Muscle layer of duodenum (tissue), 2 donors: ENCODE measurements around the gene LRRC4C.

Source experiments
- H3K27ac ChIP-seq: one replicate; pipeline ENCODE4 v1.7.0; 2013; ENCODE audit warnings: mild to moderate bottlenecking, low read length
- H3K27me3 ChIP-seq: one replicate; pipeline ENCODE4 v1.7.0; 2013; ENCODE audit warnings: low read depth, mild to moderate bottlenecking, control low read depth, low read length
- H3K36me3 ChIP-seq, 2 donors: one replicate each; pipeline ENCODE4 v1.7.0; 2013; ENCODE audit warnings: low read length in 2 of 2, control low read depth in 1 of 2, mild to moderate bottlenecking in 1 of 2; ENCODE audit not compliant: insufficient read depth in 2 of 2, control insufficient read depth in 1 of 2
- H3K4me1 ChIP-seq, 2 donors: one replicate each; pipeline ENCODE4 v1.7.0; 2013; ENCODE audit warnings: low read length in 2 of 2, mild to moderate bottlenecking in 2 of 2, control low read depth in 1 of 2, moderate library complexity in 1 of 2; ENCODE audit not compliant: insufficient read depth in 2 of 2, control insufficient read depth in 1 of 2
- H3K4me3 ChIP-seq, 2 donors: one replicate each; pipeline ENCODE4 v1.7.0; 2013; ENCODE audit warnings: low read length in 2 of 2, low read depth in 1 of 2, mild to moderate bottlenecking in 1 of 2
- H3K9me3 ChIP-seq, 2 donors: one replicate each; pipeline ENCODE4 v1.7.0; 2013; ENCODE audit warnings: low read length in 2 of 2, control low read depth in 1 of 2, mild to moderate bottlenecking in 1 of 2; ENCODE audit not compliant: control insufficient read depth in 1 of 2
- donor health status: healthy.

Gene LRRC4C

GRCh38 chr11:40252236-40252635 lies 1207.2 kb downstream of the LRRC4C start:
- no peak overlapping the region for H3K4me3 ChIP-seq
- H3K27me3 ChIP-seq, result no peaks in the 10 kb centered on the region
- no peaks in the 10 kb centered on the region for H3K36me3 ChIP-seq
- no peaks in the 10 kb centered on the region for H3K4me1 ChIP-seq
- H3K27ac ChIP-seq, result no peak overlapping the region
- no peaks in the 10 kb centered on the region for H3K9me3 ChIP-seq

DNA sequence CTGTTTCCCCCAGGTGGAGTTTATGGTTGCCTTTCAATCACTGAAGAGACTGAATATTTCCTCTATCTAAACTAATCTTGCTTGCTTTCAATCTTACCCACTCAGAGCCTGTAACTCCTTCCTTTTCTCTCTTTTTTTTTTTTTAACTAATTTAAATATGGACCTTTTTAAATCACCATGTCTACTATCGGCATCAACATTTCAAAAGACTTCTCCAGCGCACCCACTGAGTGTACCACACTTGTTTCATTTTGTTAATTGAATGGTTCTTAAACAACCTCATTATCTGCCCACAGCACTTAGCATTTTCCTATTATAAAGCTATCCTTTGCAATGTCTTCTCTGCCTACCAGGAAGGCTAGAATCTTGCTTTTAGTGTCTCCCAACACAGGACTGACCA lies 1212.5 kb downstream of the LRRC4C start:
- peaks cover 0 to under 1% of the 10 kb centered on the region in 2 donors for H3K4me1 ChIP-seq
- no peaks in the 10 kb centered on the region for H3K36me3 ChIP-seq
- H3K27ac ChIP-seq, result no peak overlapping the region
- H3K27me3 ChIP-seq, result no peaks in the 10 kb centered on the region
- no peaks in the 10 kb centered on the region for H3K9me3 ChIP-seq
- no peak overlapping the region for H3K4me3 ChIP-seq

- Histone ChIP-seq H3K27ac (no peak overlapping the region), H3K36me3 (no peaks in the 10 kb centered on the region), H3K9me3 (no peaks in the 10 kb centered on the region), H3K4me3 (no peak overlapping the region), H3K4me1 (peaks cover 0 to 7% of the 10 kb centered on the region in 2 donors), H3K27me3 (no peaks in the 10 kb centered on the region)
Measured at GRCh38 chr11:40241524-40242051, 1217.9 kb downstream of the LRRC4C start.

- H3K9me3 ChIP-seq, result no peaks in the 10 kb centered on the region
- H3K4me1 ChIP-seq, result peaks cover 0 to 7% of the 10 kb centered on the region in 2 donors
- no peaks in the 10 kb centered on the region for H3K27me3 ChIP-seq
- H3K4me3 ChIP-seq, result no peak overlapping the region
- H3K36me3 ChIP-seq, result no peaks in the 10 kb centered on the region
- H3K27ac ChIP-seq, result no peak overlapping the region
Measured at GRCh38 chr11:40240284-40240683, 1219.2 kb downstream of the LRRC4C start.

GRCh38 chr11:40236526-40236925 lies 1222.9 kb downstream of the LRRC4C start:
- H3K4me1 ChIP-seq, result peaks cover 0 to 2% of the 10 kb centered on the region in 2 donors
- no peak overlapping the region for H3K4me3 ChIP-seq
- H3K27ac ChIP-seq, result no peak overlapping the region
- no peaks in the 10 kb centered on the region for H3K27me3 ChIP-seq
- H3K9me3 ChIP-seq, result no peaks in the 10 kb centered on the region
- no peaks in the 10 kb centered on the region for H3K36me3 ChIP-seq

GRCh38 chr11:40235841-40236240 lies 1223.6 kb downstream of the LRRC4C start:
- H3K4me1 ChIP-seq, result no peaks in the 10 kb centered on the region
- H3K27ac ChIP-seq, result no peak overlapping the region
- H3K4me3 ChIP-seq, result no peak overlapping the region
- no peaks in the 10 kb centered on the region for H3K36me3 ChIP-seq
- no peaks in the 10 kb centered on the region for H3K9me3 ChIP-seq
- H3K27me3 ChIP-seq, result no peaks in the 10 kb centered on the region

GRCh38 chr11:40230821-40231220 lies 1228.6 kb downstream of the LRRC4C start:
- no peaks in the 10 kb centered on the region for H3K9me3 ChIP-seq
- H3K27me3 ChIP-seq, result no peaks in the 10 kb centered on the region
- H3K27ac ChIP-seq, result no peak overlapping the region
- no peaks in the 10 kb centered on the region for H3K36me3 ChIP-seq
- peaks cover 0 to 9% of the 10 kb centered on the region in 2 donors for H3K4me1 ChIP-seq
- H3K4me3 ChIP-seq, result no peak overlapping the region

DNA sequence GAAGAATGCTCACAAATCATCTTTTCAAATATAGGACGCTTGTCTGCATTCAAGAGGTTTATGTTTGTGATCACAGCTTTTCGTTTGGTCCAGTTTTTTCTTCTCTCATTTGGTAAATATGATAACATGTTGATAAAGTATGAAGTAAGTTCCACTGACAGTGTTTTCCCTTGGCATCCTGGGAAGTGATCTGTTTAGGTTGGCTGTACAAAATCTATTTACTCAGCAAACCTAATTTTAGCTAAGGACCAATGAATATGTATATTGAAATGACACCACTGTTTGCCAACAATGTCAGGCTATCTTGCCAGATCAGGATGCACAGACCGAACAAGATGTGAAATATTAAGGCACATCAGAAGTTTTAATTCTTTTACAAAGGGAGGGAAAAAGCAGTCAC lies 1230.8 kb downstream of the LRRC4C start:
- peaks cover 0 to 9% of the 10 kb centered on the region in 2 donors for H3K4me1 ChIP-seq
- no peaks in the 10 kb centered on the region for H3K9me3 ChIP-seq
- no peaks in the 10 kb centered on the region for H3K27me3 ChIP-seq
- H3K36me3 ChIP-seq, result no peaks in the 10 kb centered on the region
- no peak overlapping the region for H3K4me3 ChIP-seq
- no peak overlapping the region for H3K27ac ChIP-seq

GRCh38 chr11:40227730-40228129 lies 1231.7 kb downstream of the LRRC4C start:
- no peaks in the 10 kb centered on the region for H3K9me3 ChIP-seq
- peaks cover 0 to 9% of the 10 kb centered on the region in 2 donors for H3K4me1 ChIP-seq
- no peak overlapping the region for H3K27ac ChIP-seq
- no peaks in the 10 kb centered on the region for H3K36me3 ChIP-seq
- H3K27me3 ChIP-seq, result no peaks in the 10 kb centered on the region
- H3K4me3 ChIP-seq, result no peak overlapping the region

DNA sequence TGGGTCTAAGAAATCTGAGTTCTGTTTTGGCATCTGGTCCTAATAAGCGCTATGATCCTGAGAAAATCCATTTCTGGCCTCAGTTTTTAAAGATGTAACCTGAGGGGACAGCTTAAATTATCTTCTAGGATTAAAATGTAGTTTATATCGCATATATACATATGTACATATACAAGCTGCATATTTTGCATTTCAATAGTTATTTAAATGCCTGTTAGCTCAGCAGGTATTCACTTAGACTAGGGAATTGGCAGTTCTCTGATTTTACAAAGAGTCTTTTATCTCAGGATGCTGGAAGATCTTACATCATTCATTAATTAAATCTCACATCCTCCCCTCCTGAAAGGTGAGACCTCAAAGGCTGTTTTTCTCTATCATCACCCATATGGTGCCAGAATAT lies 1232.8 kb downstream of the LRRC4C start:
- Histone ChIP-seq H3K27ac (no peak overlapping the region), H3K9me3 (no peaks in the 10 kb centered on the region), H3K27me3 (no peaks in the 10 kb centered on the region), H3K36me3 (no peaks in the 10 kb centered on the region), H3K4me1 (peaks cover 0 to 9% of the 10 kb centered on the region in 2 donors), H3K4me3 (no peak overlapping the region)

- no peaks in the 10 kb centered on the region for H3K27me3 ChIP-seq
Measured at GRCh38 chr11:40223596-40224330, 1235.7 kb downstream of the LRRC4C start.

GRCh38 chr11:40219401-40219800 lies 1240.1 kb downstream of the LRRC4C start:
- Histone ChIP-seq H3K36me3 (no peaks in the 10 kb centered on the region), H3K4me3 (no peak overlapping the region), H3K9me3 (no peaks in the 10 kb centered on the region), H3K27me3 (no peaks in the 10 kb centered on the region), H3K4me1 (peaks cover 0 to 6% of the 10 kb centered on the region in 2 donors), H3K27ac (no peak overlapping the region)

More at GRCh38 chr11:40223596-40224330, 1235.7 kb downstream of the LRRC4C start:
- Histone ChIP-seq H3K4me1 (peaks cover 0 to 15% of the 10 kb centered on the region in 2 donors), H3K9me3 (no peaks in the 10 kb centered on the region), H3K27ac (no peak overlapping the region), H3K36me3 (no peaks in the 10 kb centered on the region), H3K4me3 (no peak overlapping the region)
